Measurements from ENCODE around the gene SCN1B.
A peak's percentile ranks its signal among the peaks of the same experiment; 100 is the strongest.
"Not testable (repeated sequence)": the region's sequence is repeated elsewhere in the genome, so short reads cannot be mapped to it uniquely, and the experiment has no call there.

Gene SCN1B

DNA sequence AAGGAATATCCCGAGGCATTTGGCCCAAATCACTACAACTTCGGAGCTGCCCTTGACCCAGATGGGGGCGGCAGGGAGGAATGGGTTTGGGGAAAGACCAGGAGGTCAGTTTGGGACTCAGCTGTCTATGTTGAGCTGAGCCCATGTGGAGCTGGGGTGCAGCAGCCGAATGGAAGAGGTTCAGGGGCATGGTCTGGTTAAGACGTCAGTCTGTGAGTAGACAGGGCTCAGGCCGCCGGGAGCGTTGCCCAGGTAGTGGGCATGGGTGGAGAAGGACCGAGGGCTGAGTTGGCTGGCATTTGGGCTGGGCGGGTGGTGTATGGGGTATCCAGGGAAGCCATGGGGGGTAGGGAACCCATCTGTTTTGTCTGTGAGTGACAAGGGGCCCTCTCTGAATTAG is 9.3 kb upstream of the SCN1B start:
- no peak for DNase-seq

GRCh38 chr19:35021596-35021995 is 8.7 kb upstream of the SCN1B start:
- DNase-seq = no peak

DNA sequence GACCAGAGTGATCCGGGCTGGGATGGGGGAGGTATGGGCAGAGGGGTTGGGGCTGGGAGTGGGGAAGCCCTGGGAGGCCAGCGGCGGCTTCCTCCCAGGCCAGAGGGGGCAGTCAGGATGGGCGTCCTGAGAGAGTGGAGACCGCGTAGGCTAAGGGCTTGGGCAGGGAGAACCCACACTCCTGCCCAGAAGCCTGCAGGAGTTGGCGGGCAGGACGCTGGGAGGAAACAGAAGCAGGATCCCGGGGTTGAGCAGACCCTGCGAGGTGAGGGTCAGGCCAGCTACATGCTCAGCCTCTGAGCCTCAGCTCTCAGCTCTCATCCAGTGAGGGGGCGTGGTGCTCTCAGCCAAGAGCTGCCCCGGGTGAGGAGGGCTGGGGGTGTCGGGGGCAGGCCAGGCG is 7.8 kb upstream of the SCN1B start:
- no peak for DNase-seq

DNA sequence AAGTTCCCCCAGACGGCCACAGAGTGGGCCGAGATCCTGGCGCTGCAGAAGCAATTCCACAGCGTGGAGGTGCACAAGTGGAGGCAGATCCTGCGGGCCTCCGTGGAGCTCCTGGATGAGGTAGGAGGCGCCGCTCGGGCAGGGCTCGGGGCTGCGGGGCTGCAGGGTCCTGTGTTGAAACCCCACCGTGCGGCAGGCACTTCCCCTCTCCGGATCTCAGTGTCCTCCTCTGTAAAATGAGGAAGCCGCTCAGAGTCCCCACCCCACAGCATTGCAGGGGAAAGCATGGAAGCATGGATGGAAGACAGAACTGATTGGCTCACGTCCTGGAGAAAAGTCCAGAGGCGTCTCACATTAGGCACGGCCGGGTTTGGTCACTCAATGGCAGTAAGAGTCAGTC is 6.8 kb upstream of the SCN1B start:
- no peak for DNase-seq

- no peak for DNase-seq
These were observed 6.2 kb upstream of the SCN1B start for GRCh38 chr19:35024095-35024494.

DNA sequence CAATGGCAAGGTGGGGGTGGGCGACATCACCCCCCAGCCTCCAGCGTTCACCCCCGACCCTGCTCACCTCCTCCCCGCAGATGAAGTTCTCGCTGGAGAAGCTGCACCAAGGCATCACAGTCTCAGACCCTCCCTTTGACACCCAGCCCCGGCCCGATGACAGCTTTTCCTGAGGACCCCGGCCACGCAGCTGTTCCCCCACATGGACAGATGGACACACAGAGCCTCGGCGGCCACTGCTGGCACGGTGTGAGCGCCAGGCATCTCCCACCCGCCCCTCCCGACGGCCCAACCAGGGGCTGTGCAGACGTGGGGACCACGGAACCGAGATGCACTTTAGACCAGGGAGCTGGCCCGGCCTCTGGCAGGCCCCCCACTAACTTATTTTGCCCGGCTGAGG is 4.3 kb upstream of the SCN1B start:
- DNase-seq = no peak

DNA sequence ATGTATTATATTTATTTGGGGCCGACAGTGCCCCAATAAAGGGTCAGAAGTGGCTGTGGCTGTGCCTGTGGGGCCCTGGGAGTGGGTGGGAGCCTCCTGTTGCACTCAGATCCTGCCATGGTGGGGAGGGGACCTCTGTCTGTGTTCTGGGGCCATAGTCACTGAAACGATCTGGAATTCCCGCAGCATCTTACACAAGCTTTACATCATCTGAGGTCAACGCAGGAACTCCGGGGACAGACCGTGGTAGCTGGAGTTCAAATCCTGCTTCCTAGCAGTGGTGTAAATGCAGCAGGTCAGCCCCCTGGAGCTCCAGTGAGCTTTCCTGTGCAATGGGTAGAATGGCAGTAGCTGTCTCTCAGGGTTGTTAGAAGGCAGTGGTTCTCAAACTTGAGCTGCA is 3.9 kb upstream of the SCN1B start:
- no peak for DNase-seq

DNA sequence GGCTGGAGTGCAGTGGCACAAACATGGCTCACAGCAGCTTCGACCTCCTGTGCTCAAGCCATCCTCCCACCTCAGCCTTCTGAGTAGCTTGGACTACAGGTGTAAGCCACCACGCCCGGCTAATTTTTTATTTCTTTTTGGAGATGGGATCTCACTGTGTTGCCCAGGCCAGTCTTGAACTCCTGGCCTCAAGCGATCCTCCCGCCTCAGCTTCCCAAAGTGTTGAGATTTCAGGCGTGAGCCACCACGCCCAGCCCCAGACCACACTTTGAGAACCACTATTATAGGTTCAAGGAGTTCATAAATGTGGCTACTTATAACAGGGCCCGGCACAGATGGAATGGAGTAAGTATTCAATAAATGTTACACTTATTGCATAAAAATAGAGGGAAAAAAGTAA is 3.3 kb upstream of the SCN1B start:
- DNase-seq = no peak

- no peak for DNase-seq
These were observed 2.2 kb upstream of the SCN1B start for GRCh38 chr19:35027851-35028599.

DNA sequence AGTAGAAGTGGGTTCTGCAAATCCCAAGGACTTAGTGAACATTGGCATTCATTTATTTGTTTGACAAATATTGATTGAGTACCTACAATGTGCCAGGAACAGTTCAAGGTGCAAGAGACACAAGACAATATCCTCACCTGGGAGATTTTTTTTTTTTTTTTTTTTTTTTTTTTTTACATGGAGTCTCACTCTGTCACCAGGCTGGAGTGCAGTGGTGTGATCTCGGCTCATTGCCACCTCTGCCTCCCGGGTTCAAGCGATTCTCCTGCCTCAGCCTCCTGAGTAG is 1.7 kb upstream of the SCN1B start:
- DNase-seq = not testable (repeated sequence)

- DNase-seq = not testable (repeated sequence)
These were observed 964 bp upstream of the SCN1B start for GRCh38 chr19:35029275-35029736.

DNA sequence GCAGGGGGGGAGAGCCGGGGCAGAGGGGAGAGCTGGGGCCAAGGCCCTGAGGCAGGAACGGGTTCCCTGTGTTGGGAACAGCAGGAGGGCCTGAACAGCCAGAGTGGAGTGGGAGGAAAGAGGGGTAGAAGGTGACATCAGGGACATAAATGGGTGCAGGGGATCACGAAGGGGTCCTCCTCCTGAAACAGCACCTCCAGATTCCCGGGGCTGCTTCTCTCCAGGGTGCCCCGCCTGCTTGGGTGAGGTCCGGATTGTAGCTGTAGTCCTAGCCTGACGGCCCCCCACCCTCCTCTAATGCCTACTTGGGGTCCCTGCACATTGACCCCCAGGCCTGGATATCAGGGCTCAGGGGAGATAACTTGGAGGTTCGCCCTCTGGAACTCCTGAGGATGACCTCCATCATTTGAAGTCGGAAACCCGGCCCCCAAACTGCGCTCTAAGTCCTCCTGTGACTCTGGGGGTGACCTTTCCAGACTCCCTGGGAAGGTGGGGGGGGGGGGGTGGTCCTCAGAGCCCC is 473 bp upstream of the SCN1B start:
- DNase-seq = no peak

GRCh38 chr19:35031072-35031881 is 1.0 kb downstream of the SCN1B start:
- no peak for DNase-seq

DNA sequence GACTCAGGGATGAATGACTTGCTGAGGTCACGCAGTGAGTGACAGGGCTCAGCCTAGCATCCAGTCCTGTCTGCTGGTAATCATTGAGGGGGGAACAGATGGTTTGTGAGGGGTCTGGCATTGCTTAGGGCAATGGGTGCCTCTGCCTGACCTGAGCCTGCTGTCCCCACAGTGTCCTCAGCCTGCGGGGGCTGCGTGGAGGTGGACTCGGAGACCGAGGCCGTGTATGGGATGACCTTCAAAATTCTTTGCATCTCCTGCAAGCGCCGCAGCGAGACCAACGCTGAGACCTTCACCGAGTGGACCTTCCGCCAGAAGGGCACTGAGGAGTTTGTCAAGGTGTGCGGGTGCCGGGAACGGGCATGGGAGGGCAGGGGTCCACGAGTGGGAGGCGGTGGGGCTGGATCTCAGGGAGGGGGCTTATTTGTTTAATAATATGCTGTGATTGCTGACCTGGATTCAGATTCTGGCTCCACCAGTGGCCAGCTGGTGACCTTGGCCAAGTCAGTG is 2.1 kb downstream of the SCN1B start:
- no peak for DNase-seq

DNA sequence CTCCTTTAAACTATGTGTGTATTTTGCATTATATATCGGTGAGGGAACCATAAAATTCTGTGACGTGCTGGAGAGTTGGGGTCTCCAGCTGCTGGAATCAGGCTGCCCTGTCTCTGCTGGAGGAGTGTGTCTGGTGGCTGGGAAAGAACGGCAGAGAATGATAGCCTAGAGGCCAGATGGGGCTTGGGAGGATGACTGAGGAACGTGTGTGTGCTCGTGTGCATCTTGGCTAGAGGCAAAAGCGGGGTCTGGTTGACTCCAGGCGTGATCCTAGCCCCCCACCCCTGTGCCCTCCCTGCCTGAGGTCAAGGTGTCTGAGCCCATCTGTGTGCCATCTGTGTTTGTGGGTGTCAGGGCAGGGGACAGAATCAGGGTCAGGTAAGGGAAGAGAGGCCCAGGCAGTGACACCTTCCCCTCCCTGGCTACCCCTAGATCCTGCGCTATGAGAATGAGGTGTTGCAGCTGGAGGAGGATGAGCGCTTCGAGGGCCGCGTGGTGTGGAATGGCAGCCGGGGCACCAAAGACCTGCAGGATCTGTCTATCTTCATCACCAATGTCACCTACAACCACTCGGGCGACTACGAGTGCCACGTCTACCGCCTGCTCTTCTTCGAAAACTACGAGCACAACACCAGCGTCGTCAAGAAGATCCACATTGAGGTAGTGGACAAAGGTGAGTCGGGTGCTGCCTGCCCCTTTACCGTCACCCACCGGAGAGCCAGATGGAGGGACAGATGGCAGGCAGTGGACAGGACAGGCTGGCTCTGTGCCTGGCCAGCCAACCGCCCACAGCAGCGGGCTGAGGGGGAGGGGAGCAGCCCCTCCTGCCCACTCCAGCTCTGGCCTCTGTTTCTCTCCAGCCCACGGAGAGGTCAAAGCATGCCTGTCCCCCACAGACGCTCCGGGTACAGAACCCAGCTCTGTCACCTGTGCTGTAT is 3.1 kb downstream of the SCN1B start:
- no peak for DNase-seq

- DNase-seq = no peak
These were observed 3.8 kb downstream of the SCN1B start for GRCh38 chr19:35034005-35034502.

DNA sequence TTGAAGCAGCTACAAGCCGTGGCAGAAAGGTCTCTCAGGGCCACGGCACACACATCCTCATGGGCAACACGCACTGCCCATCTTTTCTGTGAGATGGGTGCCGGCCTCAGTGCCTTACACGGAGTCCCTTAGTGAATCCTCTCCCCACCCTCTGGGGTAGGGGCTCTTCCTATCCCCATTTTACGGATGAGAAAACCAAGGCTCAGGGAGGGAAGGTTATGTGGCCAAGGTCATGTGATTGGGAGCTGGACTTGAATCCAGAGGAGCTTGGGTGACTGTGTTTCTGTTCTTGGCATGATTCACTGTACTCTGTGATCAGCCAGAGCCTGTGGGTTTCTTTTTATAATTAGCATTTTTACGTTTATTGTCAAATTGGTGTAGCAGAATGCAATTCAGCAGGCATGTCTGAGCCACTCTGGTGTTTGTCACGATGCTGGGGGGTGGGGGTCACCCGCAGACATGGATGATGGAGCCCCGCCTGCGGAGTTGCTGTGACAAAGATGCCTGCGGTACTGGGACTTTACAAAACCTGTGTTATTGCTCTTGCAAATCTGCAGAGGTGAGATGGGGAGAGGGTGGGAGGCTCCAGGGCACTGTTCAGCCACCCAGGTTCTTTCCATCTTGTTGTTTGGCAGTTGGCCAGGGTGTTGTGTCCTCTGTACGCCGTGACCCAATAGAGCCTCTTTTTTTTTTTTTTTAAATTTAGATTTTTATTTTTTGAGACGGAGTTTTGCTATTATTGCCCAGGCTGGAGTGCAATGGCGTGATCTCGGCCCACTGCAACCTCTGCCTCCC is 4.5 kb downstream of the SCN1B start:
- no peak for DNase-seq

- no peak for DNase-seq
These were observed 7.7 kb downstream of the SCN1B start for GRCh38 chr19:35037716-35038622.

- peak in 1 of 2 donors; percentile 24 for DNase-seq
These were observed 8.6 kb downstream of the SCN1B start for GRCh38 chr19:35038623-35039512.
